Endodermal cell (in vitro differentiated cells): Measurements from ENCODE around the gene MALSU1. TPM values are rescaled to one million over a fixed set of nuclear protein-coding genes. Genes with fewer than 3 reads are reported as not detected.

Source experiments
- DNase-seq: peaks from one replicate; pipeline ENCODE4 v3.0.0-alpha.2; 2017
- H3K27ac ChIP-seq: 2 replicates; pipeline ENCODE4 v1.5.1; 2013; ENCODE audit warnings: mild to moderate bottlenecking, low read depth, low read length, moderate library complexity
- H3K27me3 ChIP-seq: 2 replicates; pipeline ENCODE4 v1.6.1; 2013; ENCODE audit warnings: mild to moderate bottlenecking, low read length, moderate library complexity; ENCODE audit not compliant: insufficient read depth, control insufficient read depth, poor library complexity, severe bottlenecking
- H3K36me3 ChIP-seq: 2 replicates; pipeline ENCODE4 v1.7.0; 2013; ENCODE audit warnings: mild to moderate bottlenecking, low read length, moderate library complexity; ENCODE audit not compliant: control insufficient read depth, insufficient read depth
- H3K4me1 ChIP-seq: one replicate; pipeline ENCODE4 v1.7.0; 2013; ENCODE audit warnings: low read length; ENCODE audit not compliant: control insufficient read depth, insufficient read depth
- H3K4me3 ChIP-seq: 2 replicates; pipeline ENCODE4 v1.5.1; 2013; ENCODE audit warnings: mild to moderate bottlenecking, low read length, moderate library complexity
- H3K9ac ChIP-seq: 2 replicates; pipeline ENCODE4 v1.6.1; 2013; ENCODE audit warnings: mild to moderate bottlenecking, low read length, moderate library complexity; ENCODE audit not compliant: poor library complexity, severe bottlenecking; ENCODE audit errors: extremely low read depth
- H3K9me3 ChIP-seq: 2 replicates; pipeline ENCODE4 v1.6.1; 2013; ENCODE audit warnings: mild to moderate bottlenecking, low read length, moderate library complexity; ENCODE audit not compliant: control insufficient read depth
- H3K27ac Mint-ChIP-seq: 2 replicates; pipeline ENCODE4 v1.8.0; 2020; ENCODE audit warnings: mixed read lengths
- H3K27me3 Mint-ChIP-seq: 2 replicates; pipeline ENCODE4 v1.8.0; 2021; ENCODE audit warnings: mild to moderate bottlenecking, mixed read lengths; ENCODE audit not compliant: insufficient read depth
- H3K36me3 Mint-ChIP-seq: 2 replicates; pipeline ENCODE4 v1.8.0; 2020; ENCODE audit warnings: low read depth, mixed read lengths
- H3K4me1 Mint-ChIP-seq: 2 replicates; pipeline ENCODE4 v1.8.0; 2020; ENCODE audit warnings: mixed read lengths
- H3K4me3 Mint-ChIP-seq: 2 replicates; pipeline ENCODE4 v1.8.0; 2020; ENCODE audit warnings: mild to moderate bottlenecking, moderate library complexity, mixed read lengths
- H3K9me3 Mint-ChIP-seq: 2 replicates; pipeline ENCODE4 v1.8.0; 2020; ENCODE audit warnings: mild to moderate bottlenecking, mixed read lengths
- CTCF ChIP-seq: fragments of 200-600 bp; sonication (generic); conservative IDR thresholded peaks from 2 replicates; pipeline ENCODE4 v1.5.0; 2021; ENCODE audit warnings: antibody characterized with exemption, mild to moderate bottlenecking
- WGBS, 2 experiments: methylation state at CpG; one replicate each; pipeline versions ENCODE4 v1.1.5 to v1.1.7; 2013; ENCODE audit warnings: missing lambda C conversion rate in 2 of 2, mixed read lengths in 1 of 2; ENCODE audit not compliant: insufficient coverage in 1 of 2, insufficient read length in 1 of 2; 5-methylcytosine and 5-hydroxymethylcytosine counted together
- total RNA-seq, 2 donors: library from RNA; stranded (reverse); fragmentation: NEBNext Ultra II Directional in 1 of 2; extraction: Animal tissue kit (Norgen Biotek cat#: 25700) in 1 of 2; gene quantifications; 2 replicates in 1 of 2; 3 replicates in 1 of 2; pipeline ENCODE4 v1.2.1, GENCODE V29; 2021

MALSU1 gene
- total RNA-seq, 2 donors from 2014 or later, result 73.5 to 87.4 TPM

- TF ChIP-seq CTCF, result no peak
- H3K4me3 ChIP-seq, result no peak overlapping the region
- H3K27me3 ChIP-seq, result no peaks in the 10 kb centered on the region
- no peak for DNase-seq
- Mint-ChIP-seq H3K9me3 (no peaks in the 10 kb centered on the region), H3K36me3 (peaks cover 80% of the 10 kb centered on the region), H3K4me3 (no peak overlapping the region), H3K4me1 (peaks cover 19% of the 10 kb centered on the region), H3K27ac (no peak overlapping the region), H3K27me3 (no peaks in the 10 kb centered on the region)
- peaks cover 2% of the 10 kb centered on the region for H3K9me3 ChIP-seq
- WGBS, 2 experiments, result 96 to 99% methylated on average over 7 to 8 of the region's 9 CpGs
- no peaks in the 10 kb centered on the region for H3K4me1 ChIP-seq
- no peak overlapping the region for H3K27ac ChIP-seq
- peaks cover 90% of the 10 kb centered on the region for H3K36me3 ChIP-seq
- no peak overlapping the region for H3K9ac ChIP-seq
Observed at GRCh38 chr7:23343806-23344475, 44.8 kb downstream of the MALSU1 start.

DNA sequence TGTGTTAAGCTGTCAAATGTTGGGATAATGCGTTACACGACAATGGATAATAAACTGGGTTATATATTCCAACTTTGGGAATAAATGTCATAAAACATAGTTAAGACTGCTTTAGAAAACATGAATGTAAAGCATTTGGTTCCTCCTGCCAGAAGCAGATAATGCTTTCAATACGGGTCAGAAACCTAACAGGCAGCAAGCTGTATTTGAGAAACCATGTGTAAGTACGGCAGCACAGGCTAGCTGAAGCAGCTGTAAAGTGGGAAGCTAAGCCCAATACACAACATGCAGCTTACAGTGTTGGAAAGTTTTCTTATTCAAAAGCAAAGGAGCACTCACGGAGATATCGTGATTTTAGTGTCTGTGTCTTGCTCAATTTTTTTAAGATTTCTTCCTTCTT, 46.5 kb downstream of the MALSU1 start:
- Mint-ChIP-seq H3K9me3 (no peaks in the 10 kb centered on the region), H3K4me1 (peaks cover 33% of the 10 kb centered on the region), H3K27me3 (no peaks in the 10 kb centered on the region), H3K27ac (no peak overlapping the region), H3K4me3 (no peak overlapping the region), H3K36me3 (peaks cover 65% of the 10 kb centered on the region)
- no peak overlapping the region for H3K27ac ChIP-seq
- peaks cover 10% of the 10 kb centered on the region for H3K4me1 ChIP-seq
- peaks cover 83% of the 10 kb centered on the region for H3K36me3 ChIP-seq
- TF ChIP-seq CTCF, result no peak
- 95 to 99% methylated on average over 5 to 6 of the region's 6 CpGs for WGBS, 2 experiments
- DNase-seq, result no peak
- H3K9ac ChIP-seq, result no peak overlapping the region
- no peak overlapping the region for H3K4me3 ChIP-seq
- no peaks in the 10 kb centered on the region for H3K9me3 ChIP-seq
- no peaks in the 10 kb centered on the region for H3K27me3 ChIP-seq

GRCh38 chr7:23346316-23346715, 47.2 kb downstream of the MALSU1 start:
- no peak for TF ChIP-seq CTCF
- Histone ChIP-seq H3K4me3 (no peak overlapping the region), H3K36me3 (peaks cover 80% of the 10 kb centered on the region), H3K4me1 (peaks cover 10% of the 10 kb centered on the region), H3K27me3 (no peaks in the 10 kb centered on the region), H3K27ac (no peak overlapping the region), H3K9me3 (no peaks in the 10 kb centered on the region), H3K9ac (no peak overlapping the region)
- WGBS, 2 experiments, result 90 to 96% methylated on average over 3 to 8 of the region's 8 CpGs
- peaks cover 61% of the 10 kb centered on the region for H3K36me3 Mint-ChIP-seq
- peaks cover 40% of the 10 kb centered on the region for H3K4me1 Mint-ChIP-seq
- H3K27me3 Mint-ChIP-seq, result no peaks in the 10 kb centered on the region
- no peak for DNase-seq
- no peak overlapping the region for H3K4me3 Mint-ChIP-seq
- H3K9me3 Mint-ChIP-seq, result no peaks in the 10 kb centered on the region
- no peak overlapping the region for H3K27ac Mint-ChIP-seq
